ENCODE results near the gene RD3L. TPM values are rescaled to one million over a fixed set of nuclear protein-coding genes. Genes with fewer than 3 reads are reported as not detected.

The RD3L gene
- total RNA-seq, 2 donors from 2014 or later, result not detected

- H3K9me3 ChIP-seq, result no peaks in the 10 kb centered on the region
- H3K4me1 ChIP-seq, result no peaks in the 10 kb centered on the region
- no peak overlapping the region for H3K9ac ChIP-seq (ENCODE audit: low read depth in 2 of 2, low read length in 2 of 2)
- no peak overlapping the region for H3K4me3 ChIP-seq
- H3K27me3 ChIP-seq, result no peaks in the 10 kb centered on the region
- no peak for TF ChIP-seq CTCF (IDR thresholded peaks at IDR 0.05)
- intact Hi-C loops (cut with DNase I), result no loop called here
- no peaks in the 10 kb centered on the region for H3K36me3 ChIP-seq
- DNase-seq, result no peak
- H3K27ac ChIP-seq, result no peak overlapping the region
Observed at GRCh38 chr14:103960457-103961055, 18.2 kb upstream of the RD3L start.

- TF ChIP-seq CTCF (IDR thresholded peaks at IDR 0.05), result no peak
- no peaks in the 10 kb centered on the region for H3K9me3 ChIP-seq
- H3K36me3 ChIP-seq, result no peaks in the 10 kb centered on the region
- no peak for DNase-seq
- H3K4me1 ChIP-seq, result no peaks in the 10 kb centered on the region
- intact Hi-C loops (cut with DNase I), result no loop called here
- H3K27ac ChIP-seq, result no peak overlapping the region
- H3K27me3 ChIP-seq, result no peaks in the 10 kb centered on the region
- H3K4me3 ChIP-seq, result no peak overlapping the region
- no peak overlapping the region for H3K9ac ChIP-seq (ENCODE audit: low read depth in 2 of 2, low read length in 2 of 2)
Observed at GRCh38 chr14:103949131-103949790, 6.9 kb upstream of the RD3L start.

- no peak for DNase-seq
- TF ChIP-seq CTCF (IDR thresholded peaks at IDR 0.05), result no peak
- intact Hi-C loops (cut with DNase I), result no loop called here
- H3K4me1 ChIP-seq, result no peaks in the 10 kb centered on the region
- no peak overlapping the region for H3K9ac ChIP-seq (ENCODE audit: low read depth in 2 of 2, low read length in 2 of 2)
- no peaks in the 10 kb centered on the region for H3K27me3 ChIP-seq
- no peak overlapping the region for H3K27ac ChIP-seq
- H3K4me3 ChIP-seq, result no peak overlapping the region
- no peaks in the 10 kb centered on the region for H3K36me3 ChIP-seq
- no peaks in the 10 kb centered on the region for H3K9me3 ChIP-seq
Observed at GRCh38 chr14:103948442-103948841, 6.1 kb upstream of the RD3L start.

GRCh38 chr14:103946975-103947374, 4.6 kb upstream of the RD3L start:
- Histone ChIP-seq H3K9ac (ENCODE audit: low read depth in 2 of 2, low read length in 2 of 2) (no peak overlapping the region), H3K36me3 (no peaks in the 10 kb centered on the region), H3K4me3 (no peak overlapping the region), H3K9me3 (no peaks in the 10 kb centered on the region), H3K4me1 (no peaks in the 10 kb centered on the region), H3K27ac (no peak overlapping the region), H3K27me3 (no peaks in the 10 kb centered on the region)
- intact Hi-C loops (cut with DNase I), result no loop called here
- TF ChIP-seq CTCF (IDR thresholded peaks at IDR 0.05), result no peak
- DNase-seq, result no peak

- Histone ChIP-seq H3K4me1 (no peaks in the 10 kb centered on the region), H3K9me3 (no peaks in the 10 kb centered on the region), H3K27me3 (no peaks in the 10 kb centered on the region), H3K36me3 (no peaks in the 10 kb centered on the region), H3K9ac (ENCODE audit: low read depth in 2 of 2, low read length in 2 of 2) (no peak overlapping the region), H3K4me3 (no peak overlapping the region), H3K27ac (no peak overlapping the region)
- no peak for DNase-seq
- TF ChIP-seq CTCF (IDR thresholded peaks at IDR 0.05), result no peak
- intact Hi-C loops (cut with DNase I), result no loop called here
Observed at GRCh38 chr14:103943673-103944072, 1.3 kb upstream of the RD3L start.
